ENCODE data around the gene RMND5A. TPM values are rescaled to one million over a fixed set of nuclear protein-coding genes. Genes with fewer than 3 reads are reported as not detected.

RMND5A gene
- total RNA-seq, 2 experiments from 2014 or later, result 35.0 to 44.3 TPM

DNA sequence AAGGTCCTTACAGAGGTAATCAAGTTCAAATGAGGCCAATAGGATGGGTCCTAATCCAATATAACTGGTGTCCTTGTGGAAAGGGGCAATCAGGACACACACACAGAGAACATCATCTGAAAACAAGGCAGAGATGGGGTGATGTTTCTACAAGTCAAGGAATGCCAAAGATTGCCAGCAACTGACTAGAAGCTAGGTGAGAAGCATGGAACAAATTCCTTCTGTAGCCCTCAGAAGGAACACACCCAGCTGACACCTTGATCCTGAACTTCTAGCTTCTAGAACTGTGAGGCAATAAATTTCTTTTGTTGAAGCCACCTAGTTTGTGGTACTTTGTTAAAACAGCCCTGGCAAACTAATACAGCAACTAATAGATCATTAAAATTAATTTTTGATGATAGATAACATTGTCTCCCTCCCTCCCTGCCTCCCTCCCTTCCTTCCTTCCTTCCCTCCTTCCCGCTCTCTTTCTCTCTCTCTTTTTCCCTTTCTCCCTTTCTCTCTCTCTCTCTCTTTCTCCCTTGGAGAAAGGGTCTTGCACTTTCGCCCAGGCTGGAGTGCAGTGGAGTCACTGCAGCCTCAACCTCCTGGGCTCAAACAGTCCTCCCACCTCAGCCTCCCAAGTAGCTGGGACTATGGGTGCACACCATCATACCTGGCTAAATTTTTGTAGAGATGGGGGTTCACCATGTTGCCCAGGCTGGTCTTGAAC, 80.9 kb downstream of the RMND5A start:
- Mint-ChIP-seq H3K27me3 (peaks cover 13% of the 10 kb centered on the region), H3K27ac (no peak overlapping the region), H3K4me3 (no peak overlapping the region), H3K9me3 (ENCODE audit: low read depth) (peaks cover 14% of the 10 kb centered on the region), H3K4me1 (no peaks in the 10 kb centered on the region), H3K36me3 (ENCODE audit: low read depth) (peaks cover 8% of the 10 kb centered on the region)
- POLR2A ChIA-PET, result no interaction called here
- intact Hi-C loops (cut with DNase I, micrococcal nuclease), result no loop called here
- CTCF ChIA-PET, result no interaction called here
- DNase-seq (no peak), ATAC-seq (no peak)

DNA sequence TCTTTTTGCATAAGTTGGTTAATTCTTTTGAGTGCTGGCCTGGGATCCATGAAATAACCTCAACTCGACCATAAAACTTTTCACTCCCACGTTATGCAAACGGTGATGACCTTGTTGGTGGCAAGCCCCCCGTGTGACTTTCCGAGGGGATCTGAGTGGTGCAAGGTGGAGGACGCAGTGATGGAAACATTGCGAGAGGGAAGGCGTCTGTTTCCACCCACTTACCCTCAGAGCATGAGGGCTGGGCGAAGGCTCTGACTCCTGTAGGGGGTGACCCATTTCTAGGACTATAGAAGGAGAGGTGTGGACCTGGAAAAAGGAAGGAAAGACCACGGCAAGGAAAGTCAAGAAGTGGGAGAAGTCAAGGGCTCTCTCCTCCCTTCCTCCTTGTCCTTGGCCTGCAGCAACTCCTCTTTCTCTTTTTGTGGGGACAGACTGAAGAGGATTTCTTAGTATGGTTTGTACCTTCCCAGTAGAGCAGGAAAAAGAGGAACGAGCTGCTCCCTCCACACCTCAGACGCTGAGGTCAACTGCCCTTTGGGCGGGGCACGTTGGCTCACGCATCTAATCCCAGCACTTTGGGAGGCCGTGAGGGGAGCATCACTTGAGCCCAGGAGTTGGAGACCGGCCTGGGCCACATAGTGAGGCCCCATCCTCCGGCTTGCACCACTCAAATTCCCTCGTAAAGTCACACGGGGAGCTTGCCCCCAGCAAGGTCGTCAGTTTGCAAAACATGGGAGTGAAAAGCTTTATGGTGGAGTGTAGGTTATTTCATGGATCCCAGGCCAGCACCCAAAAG, 86.2 kb downstream of the RMND5A start:
- intact Hi-C loops (cut with DNase I, micrococcal nuclease), result loop anchor here in 1 of 2 experiments (5.0 kb wide), 1 partner anchor 411 kb away; no protein-coding TSS in a partner anchor
- H3K27me3 Mint-ChIP-seq, result peaks cover 27% of the 10 kb centered on the region
- ChIA-PET POLR2A (interaction anchor here (0.6 kb wide), 1 partner anchor 83 kb away, joined by 4 read pairs; no protein-coding TSS in a partner anchor), CTCF (interaction anchor here (1.2 to 1.3 kb wide), 3 partner anchors 10 to 40 kb away, joined by 3 to 4 read pairs (median 3); no protein-coding TSS in a partner anchor)
- no peak overlapping the region for H3K27ac Mint-ChIP-seq
- no peaks in the 10 kb centered on the region for H3K36me3 Mint-ChIP-seq (ENCODE audit: low read depth)
- ATAC-seq (no peak), DNase-seq (no peak)
- H3K4me1 Mint-ChIP-seq, result peaks cover 21% of the 10 kb centered on the region
- H3K9me3 Mint-ChIP-seq (ENCODE audit: low read depth), result no peaks in the 10 kb centered on the region
- no peak overlapping the region for H3K4me3 Mint-ChIP-seq

DNA sequence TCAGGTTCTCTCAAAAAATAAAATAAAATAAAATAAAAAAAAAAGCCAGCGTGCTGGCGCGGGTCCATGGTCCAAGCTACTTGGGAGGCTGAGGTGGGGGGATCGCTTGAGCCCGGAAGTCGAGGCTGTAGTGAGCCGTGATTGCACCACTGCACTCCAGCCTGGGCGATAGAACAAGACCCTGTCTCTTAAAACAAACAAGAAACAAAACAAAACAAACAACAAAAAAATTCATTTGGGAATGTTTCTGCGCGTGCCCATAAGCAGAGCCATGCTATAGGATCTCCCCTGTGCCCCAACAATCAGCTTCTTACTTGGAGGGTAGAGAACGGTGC, 87.0 kb downstream of the RMND5A start:
- Mint-ChIP-seq H3K4me1 (peaks cover 21% of the 10 kb centered on the region), H3K4me3 (peak overlapping the region; percentile 65), H3K27me3 (peaks cover 35% of the 10 kb centered on the region), H3K27ac (no peak overlapping the region), H3K36me3 (ENCODE audit: low read depth) (no peaks in the 10 kb centered on the region), H3K9me3 (ENCODE audit: low read depth) (no peaks in the 10 kb centered on the region)
- ChIA-PET POLR2A (no interaction called here), CTCF (interaction anchor here (1.3 to 1.8 kb wide), 2 partner anchors 12 to 17 kb away, joined by 3 to 5 read pairs; no protein-coding TSS in a partner anchor)
- intact Hi-C loops (cut with DNase I, micrococcal nuclease), result loop anchor here in 1 of 2 experiments (5.0 kb wide), 1 partner anchor 410 kb away; no protein-coding TSS in a partner anchor
- no peak for DNase-seq
- no peak for ATAC-seq

DNA sequence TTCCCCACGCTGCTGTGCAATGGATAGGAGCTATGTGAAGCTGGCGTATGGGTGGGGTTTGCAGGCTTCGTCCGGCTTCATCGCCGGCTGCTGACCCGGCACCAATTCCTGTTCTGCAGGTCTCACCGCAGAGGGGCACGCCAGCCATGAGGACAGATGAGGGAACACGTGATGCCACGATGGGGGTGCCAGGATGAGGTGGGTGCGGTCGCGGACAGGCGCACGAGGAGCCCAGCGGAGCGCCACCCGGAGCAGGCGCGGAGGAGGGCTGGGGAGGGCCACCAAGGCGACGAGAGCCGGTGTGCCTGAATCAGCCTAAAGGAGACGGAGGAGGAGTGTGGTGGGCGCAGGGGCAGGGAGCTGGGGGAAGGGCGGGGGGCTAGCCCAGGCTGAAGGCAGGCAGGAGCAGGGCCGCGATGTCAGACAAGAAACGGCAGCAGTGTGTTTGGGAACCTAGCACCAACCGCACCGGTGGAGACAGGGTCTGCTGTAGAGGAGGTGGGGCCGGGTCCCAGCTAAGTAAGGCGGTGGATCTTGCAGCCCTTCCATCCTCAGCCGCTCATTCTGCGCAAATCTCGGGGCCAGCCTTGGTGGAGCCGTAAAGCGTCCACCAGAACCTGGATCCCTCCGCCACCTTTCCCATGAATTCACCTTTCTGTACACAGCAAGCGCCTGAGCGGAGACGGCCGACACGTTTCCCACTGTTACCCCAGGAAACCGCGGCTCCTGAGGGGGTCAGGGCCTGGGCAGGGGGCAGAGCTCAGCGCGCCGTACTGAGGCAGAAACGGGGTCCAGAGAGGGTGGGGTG, 87.6 kb downstream of the RMND5A start:
- Mint-ChIP-seq H3K27me3 (peaks cover 41% of the 10 kb centered on the region), H3K36me3 (ENCODE audit: low read depth) (no peaks in the 10 kb centered on the region), H3K4me3 (peak overlapping the region; percentile 65), H3K9me3 (ENCODE audit: low read depth) (no peaks in the 10 kb centered on the region), H3K4me1 (peaks cover 21% of the 10 kb centered on the region), H3K27ac (peak overlapping the region; percentile 19)
- peak; percentile 58 for DNase-seq
- peak; percentile 37 for ATAC-seq
- POLR2A ChIA-PET, result no interaction called here
- CTCF ChIA-PET, result interaction anchor here (0.6 to 1.8 kb wide), 11 partner anchors 8 to 121 kb away, joined by 3 to 6 read pairs (median 3); no protein-coding TSS in a partner anchor
- intact Hi-C loops (cut with DNase I, micrococcal nuclease), result loop anchor here in 1 of 2 experiments (5.0 kb wide), 1 partner anchor 410 kb away; no protein-coding TSS in a partner anchor

DNA sequence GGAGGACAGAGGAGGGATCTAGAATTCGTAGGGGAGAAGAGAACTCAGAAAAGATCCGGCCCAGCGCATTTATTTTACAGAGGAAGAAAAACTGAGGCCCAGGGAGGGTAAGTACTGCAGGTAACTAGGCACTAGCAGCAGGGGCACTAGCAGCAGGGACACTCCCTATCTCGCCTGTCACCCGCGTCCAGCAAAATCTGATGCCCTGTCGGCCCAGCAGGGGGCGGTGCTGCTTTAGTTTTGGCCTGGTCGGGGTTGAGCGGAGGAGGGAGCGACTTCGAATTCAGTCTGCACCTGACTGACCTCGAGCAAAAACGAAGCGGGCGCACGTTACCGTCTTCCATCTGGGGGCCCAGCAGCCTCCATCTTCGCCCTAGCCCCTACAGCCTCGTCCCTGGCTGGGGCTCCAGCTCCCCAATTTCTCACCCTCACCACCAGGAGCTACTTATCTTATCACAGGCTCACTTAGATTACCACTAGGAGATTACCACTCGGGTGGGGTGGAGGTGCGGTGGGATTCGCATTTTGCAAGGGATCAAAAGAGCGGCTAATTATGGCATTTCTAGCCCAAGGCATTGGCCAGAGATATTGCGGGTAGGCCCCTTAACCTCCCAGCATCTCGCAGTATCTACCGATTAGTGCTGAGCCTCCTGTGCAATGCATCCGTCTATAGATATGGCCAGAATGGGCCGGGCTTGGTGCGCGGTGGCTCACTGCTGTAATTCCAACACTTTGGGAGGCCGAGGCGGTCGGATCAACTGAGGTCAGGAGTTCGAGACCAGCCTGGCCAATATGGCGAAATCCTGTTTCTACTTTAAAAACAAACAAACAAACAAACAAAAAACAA, 88.4 kb downstream of the RMND5A start:
- peak overlapping the region; percentile 9 for H3K27ac Mint-ChIP-seq
- intact Hi-C loops (cut with DNase I, micrococcal nuclease), result loop anchor here in 1 of 2 experiments (5.0 kb wide), 1 partner anchor 409 kb away; no protein-coding TSS in a partner anchor
- peaks cover 21% of the 10 kb centered on the region for H3K4me1 Mint-ChIP-seq
- H3K36me3 Mint-ChIP-seq (ENCODE audit: low read depth), result no peaks in the 10 kb centered on the region
- peaks cover 41% of the 10 kb centered on the region for H3K27me3 Mint-ChIP-seq
- H3K9me3 Mint-ChIP-seq (ENCODE audit: low read depth), result no peaks in the 10 kb centered on the region
- H3K4me3 Mint-ChIP-seq, result peak overlapping the region; percentile 65
- DNase-seq, result peak; percentile 95
- ChIA-PET CTCF (interaction anchor here (0.6 to 1.8 kb wide), 11 partner anchors 9 to 122 kb away, joined by 3 to 6 read pairs (median 3); no protein-coding TSS in a partner anchor), POLR2A (no interaction called here)
- ATAC-seq, result peak; percentile 97

DNA sequence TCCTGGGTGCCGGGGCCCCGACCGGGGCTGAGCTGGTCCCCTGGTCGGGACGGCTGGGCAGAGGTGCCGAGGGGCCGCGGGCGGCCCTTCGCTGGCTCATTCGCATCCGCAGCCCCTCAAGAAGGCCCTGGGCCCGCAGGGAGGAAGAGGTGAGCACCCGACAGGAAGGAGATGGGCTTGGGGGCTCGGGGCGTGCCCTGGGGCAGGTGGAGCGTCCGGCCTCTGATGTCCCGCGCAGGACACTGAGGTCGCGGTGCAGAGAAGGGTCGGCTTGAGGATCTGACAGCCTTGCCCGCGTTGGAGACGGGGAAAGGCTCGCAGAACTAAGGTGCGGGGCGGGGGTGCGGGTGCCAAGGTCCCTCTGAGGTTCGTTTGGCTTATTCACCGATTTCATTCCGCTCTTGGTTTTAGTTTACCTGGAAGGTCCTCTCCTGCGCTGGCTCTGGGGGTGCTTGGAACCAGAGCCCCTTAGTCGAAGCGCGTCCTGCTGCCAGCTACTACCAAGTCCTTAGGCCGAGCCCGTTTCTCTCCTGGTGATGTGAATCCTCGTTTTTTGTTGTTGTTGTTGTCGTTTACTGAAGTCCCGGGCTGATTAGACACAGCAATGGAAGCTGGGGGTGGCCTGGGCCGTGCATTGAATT, 89.5 kb downstream of the RMND5A start:
- Mint-ChIP-seq H3K4me1 (peaks cover 21% of the 10 kb centered on the region), H3K9me3 (ENCODE audit: low read depth) (no peaks in the 10 kb centered on the region), H3K36me3 (ENCODE audit: low read depth) (no peaks in the 10 kb centered on the region), H3K4me3 (peak overlapping the region; percentile 53), H3K27ac (no peak overlapping the region), H3K27me3 (peaks cover 43% of the 10 kb centered on the region)
- DNase-seq (no peak), ATAC-seq (no peak)
- ChIA-PET POLR2A (no interaction called here), CTCF (interaction anchor here (1.2 kb wide), 1 partner anchor 24 kb away, joined by 3 read pairs; no protein-coding TSS in a partner anchor)
- intact Hi-C loops (cut with DNase I, micrococcal nuclease), result loop anchor here in 1 of 2 experiments (5.0 kb wide), 1 partner anchor 408 kb away; no protein-coding TSS in a partner anchor

DNA sequence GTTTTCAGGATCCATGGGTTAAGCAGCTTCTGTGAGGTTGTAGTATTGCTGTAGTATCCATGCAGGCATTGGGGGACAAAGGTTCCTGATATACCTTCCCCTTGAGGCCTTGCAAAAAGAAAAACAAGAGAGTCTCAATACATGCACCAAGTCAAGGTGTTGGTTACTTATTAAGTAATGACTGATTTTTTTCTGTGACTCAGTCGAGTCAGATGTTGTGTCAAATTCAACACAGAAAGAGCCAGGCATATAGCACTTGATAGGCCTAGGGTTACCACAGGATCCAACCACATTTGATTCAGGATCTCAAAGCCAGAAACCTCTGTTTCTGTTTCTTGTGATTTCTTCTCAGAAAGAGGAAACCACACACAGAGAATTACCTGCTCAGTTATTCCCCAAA, 95.5 kb downstream of the RMND5A start:
- ChIA-PET CTCF (no interaction called here), POLR2A (no interaction called here)
- ATAC-seq, result peak; percentile 73
- H3K36me3 Mint-ChIP-seq (ENCODE audit: low read depth), result no peaks in the 10 kb centered on the region
- H3K27ac Mint-ChIP-seq, result peak overlapping the region; percentile 13
- intact Hi-C loops (cut with DNase I, micrococcal nuclease), result no loop called here
- H3K4me1 Mint-ChIP-seq, result peaks cover 10% of the 10 kb centered on the region
- no peak for DNase-seq
- H3K27me3 Mint-ChIP-seq, result peaks cover 25% of the 10 kb centered on the region
- no peak overlapping the region for H3K4me3 Mint-ChIP-seq
- no peaks in the 10 kb centered on the region for H3K9me3 Mint-ChIP-seq (ENCODE audit: low read depth)

DNA sequence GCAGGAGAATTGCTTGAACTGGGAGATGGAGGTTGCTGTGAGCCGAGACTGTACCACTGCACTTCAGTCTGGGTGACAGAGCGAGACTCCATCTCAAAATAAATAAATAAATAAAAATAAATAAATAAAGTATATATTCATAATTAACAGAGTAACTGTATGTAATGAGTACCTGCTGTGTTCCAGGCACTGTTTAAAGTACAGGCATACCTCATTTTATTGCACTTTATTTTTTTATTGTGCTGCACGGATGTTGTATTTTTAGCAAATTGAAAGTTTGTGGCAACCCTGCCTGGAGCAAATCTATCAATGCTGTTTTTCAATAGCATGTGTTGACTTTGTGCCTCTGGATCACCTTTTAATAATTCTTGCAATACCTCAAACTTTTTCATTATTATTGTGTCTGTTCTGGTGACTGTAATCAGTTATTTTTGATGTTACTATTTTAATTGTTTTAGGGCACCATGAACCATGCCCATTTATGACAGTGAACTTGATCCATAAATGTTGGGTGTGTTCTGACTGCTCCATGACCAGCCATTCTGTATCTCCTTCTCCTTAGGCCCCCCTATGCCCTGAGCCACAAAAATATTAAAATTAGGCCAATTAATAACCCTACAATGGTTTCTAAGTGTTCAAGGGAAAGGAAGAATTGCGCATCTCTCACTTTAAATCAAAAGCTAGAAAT, 98.2 kb downstream of the RMND5A start:
- H3K9me3 Mint-ChIP-seq (ENCODE audit: low read depth), result peaks cover 9% of the 10 kb centered on the region
- no peaks in the 10 kb centered on the region for H3K36me3 Mint-ChIP-seq (ENCODE audit: low read depth)
- intact Hi-C loops (cut with DNase I, micrococcal nuclease), result no loop called here
- DNase-seq (no peak), ATAC-seq (no peak)
- no peak overlapping the region for H3K4me3 Mint-ChIP-seq
- ChIA-PET CTCF (interaction anchor here (0.7 to 1.2 kb wide), 2 partner anchors 10 to 689 kb away, joined by 3 read pairs; no protein-coding TSS in a partner anchor), POLR2A (no interaction called here)
- H3K27ac Mint-ChIP-seq, result no peak overlapping the region
- H3K27me3 Mint-ChIP-seq, result peaks cover 10% of the 10 kb centered on the region
- peaks cover 13% of the 10 kb centered on the region for H3K4me1 Mint-ChIP-seq

DNA sequence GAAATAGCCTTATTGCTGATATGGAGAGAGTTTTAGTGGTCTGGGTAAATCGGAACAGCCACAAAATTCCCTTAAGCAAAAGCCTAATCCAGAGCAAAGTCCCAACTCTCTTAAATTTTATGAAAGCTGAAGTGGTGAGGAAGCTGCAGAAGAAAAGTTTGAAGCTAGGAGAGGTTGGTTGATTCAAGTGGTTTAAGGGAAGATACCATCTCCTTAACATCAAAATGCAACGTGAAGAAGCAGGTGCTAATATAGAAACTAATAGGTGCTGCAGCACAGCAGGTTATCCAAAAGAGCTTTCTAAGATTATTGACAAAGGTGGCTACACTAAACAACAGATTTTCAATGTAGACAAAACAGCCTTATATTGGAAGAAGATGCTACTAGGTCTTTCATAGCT, 98.9 kb downstream of the RMND5A start:
- Mint-ChIP-seq H3K4me1 (peaks cover 13% of the 10 kb centered on the region), H3K27me3 (peaks cover 8% of the 10 kb centered on the region), H3K4me3 (no peak overlapping the region), H3K27ac (no peak overlapping the region), H3K9me3 (ENCODE audit: low read depth) (peaks cover 9% of the 10 kb centered on the region), H3K36me3 (ENCODE audit: low read depth) (no peaks in the 10 kb centered on the region)
- ChIA-PET CTCF (interaction anchor here (1.1 to 1.2 kb wide), 2 partner anchors 11 to 54 kb away, joined by 3 read pairs; no protein-coding TSS in a partner anchor), POLR2A (no interaction called here)
- intact Hi-C loops (cut with DNase I, micrococcal nuclease), result no loop called here
- DNase-seq, result no peak
- no peak for ATAC-seq

Measured in activated CD4-positive, alpha-beta T cell treated with anti-CD3 and anti-CD28 coated beads for 36 hours (primary cell).